Activated naive CD4-positive, alpha-beta T cell treated with anti-CD3 and anti-CD28 coated beads, Interleukin-2, amount 50 U/mL, for 72 hours (primary cell): ENCODE measurements around the gene ALKBH2. TPM values are rescaled to one million over a fixed set of nuclear protein-coding genes. Genes with fewer than 3 reads are reported as not detected.
A peak's percentile ranks its signal among the peaks of the same experiment; 100 is the strongest.

Source experiments
- ATAC-seq, 2 donors: fragments of 150-1000 bp; cut with Tn5 transposase; 2 replicates each; pipeline ENCODE4 v1.10.0; 2021; ENCODE audit warnings: mild to moderate bottlenecking in 2 of 2, moderate library complexity in 2 of 2
- DNase-seq, 2 donors: peaks; one replicate each; pipeline ENCODE4 v3.0.0; 2021 to 2022; ENCODE audit warnings: low spot score in 2 of 2
- H3K27ac Mint-ChIP-seq, 2 donors: one replicate each; pipeline ENCODE4 v1.8.0; 2022; ENCODE audit warnings: mild to moderate bottlenecking in 2 of 2, mixed read lengths in 2 of 2
- H3K36me3 Mint-ChIP-seq, 2 donors: one replicate each; pipeline ENCODE4 v1.8.0; 2022; ENCODE audit warnings: mixed read lengths in 2 of 2
- H3K9me3 Mint-ChIP-seq, 2 donors: one replicate each; pipeline ENCODE4 v1.8.0; 2022; ENCODE audit warnings: mixed read lengths in 2 of 2
- total RNA-seq, 2 donors: library from RNA; stranded (reverse); gene quantifications; one replicate each; pipeline ENCODE4 v1.2.3, GENCODE V29; 2022

ALKBH2 gene
- total RNA-seq, 2 donors from 2014 or later = 32.7 to 33.9 TPM

- ATAC-seq (no peak), DNase-seq (no peak)
- Mint-ChIP-seq H3K36me3 (no peaks in the 10 kb centered on the region), H3K27ac (no peak overlapping the region), H3K9me3 (no peaks in the 10 kb centered on the region)
Observed at GRCh38 chr12:109120095-109120494, 26.8 kb upstream of the ALKBH2 start.

- H3K9me3 Mint-ChIP-seq = no peaks in the 10 kb centered on the region
- peaks cover 0 to 5% of the 10 kb centered on the region in 2 donors for H3K36me3 Mint-ChIP-seq
- ATAC-seq (no peak), DNase-seq (no peak)
- no peak overlapping the region for H3K27ac Mint-ChIP-seq
Observed at GRCh38 chr12:109116611-109116949, 23.3 kb upstream of the ALKBH2 start.

GRCh38 chr12:109115758-109116610, 22.7 kb upstream of the ALKBH2 start, which contains the start of gene ACACB:
TSS of gene ACACB (plus strand) at chr12:109116587. CDS start at chr12:109139406, 22,819 bp downstream.
- no peak for DNase-seq
- ATAC-seq = no peak
- H3K36me3 Mint-ChIP-seq = peaks cover 0 to 5% of the 10 kb centered on the region in 2 donors

GRCh38 chr12:109115404-109115757, 22.1 kb upstream of the ALKBH2 start:
- H3K9me3 Mint-ChIP-seq = no peaks in the 10 kb centered on the region
- no peak overlapping the region for H3K27ac Mint-ChIP-seq
- DNase-seq = no peak
- peaks cover 0 to 5% of the 10 kb centered on the region in 2 donors for H3K36me3 Mint-ChIP-seq
- ATAC-seq = no peak

More at GRCh38 chr12:109115758-109116610, 22.7 kb upstream of the ALKBH2 start, which contains the start of gene ACACB:
- H3K9me3 Mint-ChIP-seq = no peaks in the 10 kb centered on the region
- no peak within 1 kb of the TSS for H3K27ac Mint-ChIP-seq

- H3K27ac Mint-ChIP-seq = peak overlapping the region in 1 of 2 donors; percentile 26
- H3K9me3 Mint-ChIP-seq = no peaks in the 10 kb centered on the region
- ATAC-seq (no peak), DNase-seq (no peak)
- H3K36me3 Mint-ChIP-seq = peaks cover 0 to 5% of the 10 kb centered on the region in 2 donors
Observed at GRCh38 chr12:109114644-109115043, 21.4 kb upstream of the ALKBH2 start.

- Mint-ChIP-seq H3K9me3 (no peaks in the 10 kb centered on the region), H3K36me3 (peaks cover 0 to 5% of the 10 kb centered on the region in 2 donors), H3K27ac (no peak overlapping the region)
- ATAC-seq (no peak), DNase-seq (no peak)
Observed at GRCh38 chr12:109113661-109114321, 20.5 kb upstream of the ALKBH2 start.

- DNase-seq (no peak), ATAC-seq (no peak)
- Mint-ChIP-seq H3K36me3 (peaks cover 0 to 7% of the 10 kb centered on the region in 2 donors), H3K9me3 (no peaks in the 10 kb centered on the region), H3K27ac (no peak overlapping the region)
Observed at GRCh38 chr12:109112720-109113465, 19.6 kb upstream of the ALKBH2 start.

- DNase-seq = peak; percentile 47 to 59
- Mint-ChIP-seq H3K27ac (peak overlapping the region; percentile 68 to 85), H3K9me3 (no peaks in the 10 kb centered on the region), H3K36me3 (peaks cover 0 to 11% of the 10 kb centered on the region in 2 donors)
- ATAC-seq = peak; percentile 85 to 90
Observed at GRCh38 chr12:109110988-109111495, 17.8 kb upstream of the ALKBH2 start.

- no peak for ATAC-seq
- no peak overlapping the region for H3K27ac Mint-ChIP-seq
- DNase-seq = no peak
- no peaks in the 10 kb centered on the region for H3K9me3 Mint-ChIP-seq
- peaks cover 0 to 11% of the 10 kb centered on the region in 2 donors for H3K36me3 Mint-ChIP-seq
Observed at GRCh38 chr12:109109746-109110350, 16.6 kb upstream of the ALKBH2 start.

- DNase-seq = no peak
- H3K36me3 Mint-ChIP-seq = peaks cover 6 to 12% of the 10 kb centered on the region in 2 donors
- H3K27ac Mint-ChIP-seq = peak overlapping the region in 1 of 2 donors; percentile 30
- no peak for ATAC-seq
- H3K9me3 Mint-ChIP-seq = no peaks in the 10 kb centered on the region
Observed at GRCh38 chr12:109105176-109105575, 11.9 kb upstream of the ALKBH2 start.

GRCh38 chr12:109102491-109102890, 9.2 kb upstream of the ALKBH2 start:
- no peak for ATAC-seq
- peaks cover 25 to 28% of the 10 kb centered on the region in 2 donors for H3K36me3 Mint-ChIP-seq
- no peak for DNase-seq
- H3K27ac Mint-ChIP-seq = no peak overlapping the region
- H3K9me3 Mint-ChIP-seq = no peaks in the 10 kb centered on the region

GRCh38 chr12:109100741-109101140, 7.5 kb upstream of the ALKBH2 start:
- H3K36me3 Mint-ChIP-seq = peaks cover 25 to 28% of the 10 kb centered on the region in 2 donors
- no peak for ATAC-seq
- no peak for DNase-seq
- no peak overlapping the region for H3K27ac Mint-ChIP-seq
- no peaks in the 10 kb centered on the region for H3K9me3 Mint-ChIP-seq

- Mint-ChIP-seq H3K27ac (no peak overlapping the region), H3K36me3 (peaks cover 25 to 28% of the 10 kb centered on the region in 2 donors), H3K9me3 (no peaks in the 10 kb centered on the region)
- ATAC-seq (no peak), DNase-seq (no peak)
Observed at GRCh38 chr12:109099431-109100020, 6.3 kb upstream of the ALKBH2 start.

- no peaks in the 10 kb centered on the region for H3K9me3 Mint-ChIP-seq
- peak overlapping the region; percentile 63 to 89 for H3K27ac Mint-ChIP-seq
- peaks cover 25 to 28% of the 10 kb centered on the region in 2 donors for H3K36me3 Mint-ChIP-seq
- DNase-seq (no peak), ATAC-seq (no peak)
Observed at GRCh38 chr12:109098651-109099050, 5.4 kb upstream of the ALKBH2 start.

GRCh38 chr12:109098183-109098604, 4.9 kb upstream of the ALKBH2 start:
- ATAC-seq = peak; percentile 9 to 28
- H3K9me3 Mint-ChIP-seq = no peaks in the 10 kb centered on the region

More at GRCh38 chr12:109098183-109098604, 4.9 kb upstream of the ALKBH2 start:
- H3K27ac Mint-ChIP-seq = peak overlapping the region; percentile 63 to 89
- DNase-seq = no peak
- peaks cover 26 to 28% of the 10 kb centered on the region in 2 donors for H3K36me3 Mint-ChIP-seq
